ENCODE data around the gene ADGRV1.
A peak's percentile ranks its signal among the peaks of the same experiment; 100 is the strongest.
"Not testable (repeated sequence)": the region's sequence is repeated elsewhere in the genome, so short reads cannot be mapped to it uniquely, and the experiment has no call there.

The ADGRV1 gene

GRCh38 chr5:90940227-90940995 lies 381.8 kb downstream of the ADGRV1 start:
- peak; percentile 58 for DNase-seq (ENCODE audit: low spot score)

GRCh38 chr5:90941002-90941720 lies 382.6 kb downstream of the ADGRV1 start:
- no peak for DNase-seq (ENCODE audit: low spot score)

DNA sequence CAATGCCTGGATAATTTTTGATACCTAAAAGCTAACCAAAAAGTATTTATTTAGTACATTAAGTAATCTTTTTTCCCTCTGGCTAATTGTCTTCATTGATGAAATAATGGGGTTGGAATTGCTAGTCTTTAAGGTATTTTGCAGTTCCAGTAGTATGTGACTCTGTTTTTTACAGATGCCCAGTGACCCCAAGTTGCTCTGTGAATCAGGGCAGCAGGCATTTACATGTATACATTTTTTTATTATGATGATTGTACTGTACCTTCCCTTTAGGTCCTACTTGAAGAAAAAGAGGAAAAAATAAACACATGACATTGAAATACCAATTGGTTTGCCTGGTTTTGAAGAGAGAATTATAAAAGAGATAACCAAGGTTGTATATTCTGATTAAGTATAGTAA lies 385.5 kb downstream of the ADGRV1 start:
- no peak for DNase-seq (ENCODE audit: low spot score)

GRCh38 chr5:90947667-90948066 lies 389.1 kb downstream of the ADGRV1 start:
- no peak for DNase-seq (ENCODE audit: low spot score)

DNA sequence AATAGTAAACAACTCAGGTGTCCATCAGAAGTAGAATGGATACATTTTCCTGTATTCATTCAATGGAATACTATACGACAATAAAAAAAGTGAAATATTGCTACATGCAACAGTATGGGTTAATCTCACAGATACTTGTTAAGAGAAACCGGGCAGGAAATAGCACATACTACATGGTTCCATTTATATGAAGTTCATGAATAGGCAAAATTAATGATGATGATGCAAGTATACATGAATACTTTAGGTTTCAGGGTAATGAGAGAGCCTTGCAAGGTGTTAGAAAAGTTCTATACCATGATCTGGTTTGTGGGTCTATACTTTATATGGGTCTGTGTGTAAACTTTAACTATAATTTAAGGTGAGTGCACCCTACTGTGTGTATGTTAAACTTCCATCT lies 390.4 kb downstream of the ADGRV1 start:
- DNase-seq (ENCODE audit: low spot score) = no peak

GRCh38 chr5:90949469-90950358 lies 391.1 kb downstream of the ADGRV1 start:
- no peak for DNase-seq (ENCODE audit: low spot score)

- DNase-seq (ENCODE audit: low spot score) = no peak
Observed at GRCh38 chr5:90955001-90955635, 396.5 kb downstream of the ADGRV1 start.

GRCh38 chr5:90956511-90957097 lies 398.0 kb downstream of the ADGRV1 start:
- DNase-seq (ENCODE audit: low spot score) = no peak

DNA sequence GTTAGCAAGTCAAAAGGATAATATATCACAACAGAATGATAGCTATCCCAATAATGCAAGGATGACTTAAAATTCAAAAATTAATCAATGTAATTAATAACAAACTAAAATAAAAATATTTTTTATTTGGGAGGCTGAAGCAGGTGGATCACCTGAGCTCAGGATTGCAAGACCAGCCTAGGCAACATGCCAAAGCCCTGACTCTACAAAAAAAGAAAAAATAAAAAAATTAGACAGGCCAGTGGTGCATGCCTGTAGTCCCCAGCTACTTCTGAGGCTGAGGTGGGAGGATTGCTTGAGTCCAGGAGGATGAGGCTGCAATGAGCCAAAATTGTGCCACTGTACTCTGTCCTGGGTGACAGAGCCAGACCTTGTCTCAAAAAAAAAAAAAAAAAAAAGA lies 399.3 kb downstream of the ADGRV1 start:
- no peak for DNase-seq (ENCODE audit: low spot score)

GRCh38 chr5:90959262-90959661 lies 400.7 kb downstream of the ADGRV1 start:
- no peak for DNase-seq (ENCODE audit: low spot score)

- no peak for DNase-seq (ENCODE audit: low spot score)
Observed at GRCh38 chr5:90962481-90962880, 403.9 kb downstream of the ADGRV1 start.

- no peak for DNase-seq (ENCODE audit: low spot score)
Observed at GRCh38 chr5:90965110-90965685, 406.6 kb downstream of the ADGRV1 start.

GRCh38 chr5:90967443-90967842 lies 408.8 kb downstream of the ADGRV1 start:
- DNase-seq (ENCODE audit: low spot score) = no peak

- no peak for DNase-seq (ENCODE audit: low spot score)
Observed at GRCh38 chr5:90967851-90968250, 409.3 kb downstream of the ADGRV1 start.

GRCh38 chr5:90968319-90968718 lies 409.7 kb downstream of the ADGRV1 start:
- no peak for DNase-seq (ENCODE audit: low spot score)

GRCh38 chr5:90969945-90970344 lies 411.3 kb downstream of the ADGRV1 start:
- DNase-seq (ENCODE audit: low spot score) = not testable (repeated sequence)

DNA sequence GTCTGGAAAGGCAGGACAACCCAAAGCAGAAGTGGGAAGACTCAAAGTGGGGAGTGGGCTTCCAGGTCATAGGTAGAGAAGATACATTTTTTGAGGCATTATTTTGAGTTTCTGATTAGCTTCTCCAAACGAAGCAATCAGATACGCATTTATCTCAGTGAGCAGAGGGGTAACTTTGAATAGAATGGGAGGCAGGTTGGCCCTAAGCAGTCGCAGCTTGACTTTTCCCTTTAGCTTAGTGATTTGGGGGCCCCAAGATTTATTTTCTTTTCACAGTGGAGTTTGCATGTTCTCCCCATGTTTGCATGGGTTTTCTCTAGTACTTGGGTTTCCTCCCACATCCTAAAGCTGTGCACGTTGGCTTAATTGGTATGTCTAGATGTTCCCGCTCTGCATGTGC lies 422.6 kb downstream of the ADGRV1 start:
- no peak for DNase-seq (ENCODE audit: low spot score)

- no peak for DNase-seq (ENCODE audit: low spot score)
Observed at GRCh38 chr5:90981821-90982220, 423.2 kb downstream of the ADGRV1 start.

DNA sequence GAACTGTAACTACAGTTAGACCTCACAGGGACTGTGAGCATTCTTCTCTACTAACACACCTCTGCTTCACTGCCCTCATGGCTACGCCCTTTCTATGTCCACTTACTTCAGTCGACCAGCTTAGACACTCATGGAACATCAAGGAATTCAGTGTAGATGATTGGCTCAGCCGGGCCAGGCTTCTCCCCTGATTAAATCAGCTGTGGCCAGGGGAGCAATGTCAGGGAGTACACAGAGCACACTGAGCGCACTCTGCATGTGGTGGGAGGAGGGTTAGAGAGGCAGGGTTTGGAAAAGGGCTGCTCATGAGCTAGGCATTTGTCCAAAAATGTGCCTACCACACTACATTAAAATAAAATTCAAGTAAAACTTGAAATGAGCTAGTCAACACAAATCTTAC lies 424.0 kb downstream of the ADGRV1 start:
- no peak for DNase-seq (ENCODE audit: low spot score)

DNA sequence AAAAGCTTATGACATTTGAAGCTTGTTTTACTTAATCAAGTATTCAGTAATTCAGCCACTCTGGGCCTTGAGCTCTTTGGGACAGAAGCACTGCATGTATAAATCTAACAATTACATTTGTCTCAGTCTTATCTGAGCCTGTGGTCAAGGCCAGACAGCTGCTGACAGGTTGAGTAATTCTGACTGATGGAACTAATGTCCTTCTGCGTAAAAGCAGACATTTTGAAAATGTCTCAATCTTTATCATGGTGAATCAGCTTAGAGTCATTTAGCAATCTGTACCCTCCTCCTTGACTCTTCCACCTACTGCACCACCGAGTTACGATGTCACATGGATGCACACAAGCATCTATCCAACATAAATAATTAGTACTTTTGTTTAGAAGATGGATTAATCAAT lies 424.6 kb downstream of the ADGRV1 start:
- DNase-seq (ENCODE audit: low spot score) = no peak

- no peak for DNase-seq (ENCODE audit: low spot score)
Observed at GRCh38 chr5:90983711-90984124, 425.1 kb downstream of the ADGRV1 start.
